Renal cortical epithelial cell (primary cell): ENCODE data around the gene NDNF. TPM values are rescaled to one million over a fixed set of nuclear protein-coding genes. Genes with fewer than 3 reads are reported as not detected.

ENCODE experiments used
- DNase-seq: peaks from one replicate; pipeline ENCODE4 v3.0.0-alpha.2; 2011; ENCODE audit warnings: low read depth
- total RNA-seq: library from RNA; depleted of rRNA; stranded (reverse); fragments of >200 nt; gene quantifications from 2 replicates; pipeline ENCODE4 v1.2.3, GENCODE V29; 2014

NDNF gene
- total RNA-seq, 1 donor from 2014 or later: not detected

- DNase-seq: no peak
Measured at GRCh38 chr4:121014544-121014943, 57.8 kb downstream of the NDNF start.

DNA sequence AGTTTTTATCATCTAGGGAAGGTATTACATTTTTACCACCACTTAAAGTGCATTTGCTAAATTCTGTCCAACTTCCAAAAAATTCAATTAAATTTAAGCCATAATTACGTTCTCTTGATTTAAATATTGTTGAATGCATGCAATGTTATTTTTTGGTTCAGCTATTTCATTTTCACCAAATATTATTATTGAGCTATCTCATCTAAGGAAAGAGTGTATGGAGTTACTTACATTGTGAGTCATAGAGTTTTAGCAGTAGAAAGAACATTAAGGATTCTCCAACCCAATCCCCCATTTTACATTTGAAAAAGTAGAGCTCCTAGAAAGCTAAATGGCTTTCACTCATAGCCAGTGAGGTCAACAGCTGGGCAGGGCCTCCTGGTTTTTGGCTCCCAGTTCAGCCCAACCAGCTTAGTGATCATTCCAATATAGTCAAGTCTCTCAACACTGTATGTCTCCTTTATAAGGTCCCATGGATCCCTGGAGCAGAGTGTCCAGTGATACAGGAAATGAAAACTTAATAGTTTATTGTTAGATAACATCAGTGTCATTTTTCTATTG lies 60.5 kb downstream of the NDNF start:
- no peak for DNase-seq

GRCh38 chr4:121011138-121011537 lies 61.2 kb downstream of the NDNF start:
- DNase-seq: no peak

DNA sequence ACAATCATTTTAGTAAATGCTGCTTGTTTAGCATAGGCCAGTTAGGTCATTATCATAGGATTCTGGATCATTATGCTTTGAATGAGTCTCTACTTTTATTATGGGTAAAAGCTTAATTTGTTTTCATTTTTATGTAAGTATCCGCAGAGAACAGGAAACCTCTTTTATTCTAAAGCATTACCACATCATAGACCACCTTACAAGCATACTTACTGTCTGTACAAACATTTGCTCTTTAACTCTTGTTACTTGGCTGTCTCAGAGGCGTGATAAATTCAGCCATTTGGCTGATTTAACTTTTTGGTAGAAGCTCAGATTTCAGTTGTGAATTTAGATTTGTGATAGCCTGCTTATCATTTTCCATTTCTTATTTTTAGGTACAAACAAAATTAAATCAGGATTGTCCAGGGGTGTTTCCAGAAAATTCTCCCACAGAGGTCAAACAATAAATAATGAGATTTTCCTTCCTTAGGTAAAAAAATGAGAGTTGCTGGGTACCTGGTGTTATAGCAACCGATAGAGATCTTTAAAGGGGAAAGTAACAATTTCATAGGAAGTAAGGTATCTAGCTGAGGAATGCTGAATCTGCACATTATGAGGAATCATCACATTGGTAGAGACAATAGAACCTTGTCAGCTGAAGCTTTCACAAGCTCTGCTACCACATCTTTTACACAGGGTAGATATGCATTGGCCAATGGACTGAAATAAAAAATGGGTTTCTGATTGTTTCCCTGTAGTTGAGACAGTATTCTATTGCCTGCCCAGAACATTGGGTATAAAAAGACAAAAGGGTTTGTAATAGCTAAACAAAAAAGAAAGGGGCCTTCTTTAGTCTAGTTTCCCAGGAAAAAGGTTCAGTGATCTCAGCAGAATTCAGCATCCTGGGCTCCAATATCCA lies 62.5 kb downstream of the NDNF start:
- no peak for DNase-seq

- DNase-seq: no peak
Measured at GRCh38 chr4:121007660-121008059, 64.7 kb downstream of the NDNF start.

GRCh38 chr4:121003863-121004262 lies 68.5 kb downstream of the NDNF start:
- no peak for DNase-seq

DNA sequence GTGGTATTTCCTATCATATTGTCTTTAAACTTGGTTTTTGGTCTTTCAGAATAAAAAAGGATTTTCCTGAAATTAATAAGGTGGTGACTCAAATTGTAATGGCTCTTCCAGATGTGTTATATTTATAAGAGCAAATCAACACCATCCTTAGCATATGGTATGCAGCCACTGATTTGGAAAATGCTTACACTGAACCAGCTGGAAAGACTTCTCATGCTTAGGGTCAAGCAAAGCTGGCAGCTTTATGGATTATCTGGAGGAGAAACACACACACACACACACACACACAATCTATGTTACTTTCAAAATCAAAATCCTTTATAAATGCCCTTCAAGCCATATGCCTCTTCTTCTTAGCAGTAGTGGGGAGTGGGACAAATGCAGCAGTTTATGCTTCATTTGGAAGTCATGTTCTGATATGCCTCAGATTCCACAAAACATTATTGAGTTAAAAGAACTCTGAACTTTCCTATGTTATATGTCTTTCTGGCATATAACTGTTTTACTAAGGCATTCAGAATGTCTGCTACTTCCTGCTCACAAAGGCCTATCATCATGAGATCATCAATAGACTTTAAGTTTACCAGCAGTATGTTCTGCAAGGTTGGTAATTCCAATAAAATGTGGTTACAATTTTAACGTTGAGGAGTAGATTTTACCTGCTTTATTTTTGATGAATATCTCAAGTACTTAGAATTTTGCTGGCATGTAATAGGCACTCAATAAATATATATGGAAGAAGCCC lies 76.9 kb downstream of the NDNF start:
- DNase-seq: no peak

- no peak for DNase-seq
Measured at GRCh38 chr4:120994521-120994920, 77.8 kb downstream of the NDNF start.

DNA sequence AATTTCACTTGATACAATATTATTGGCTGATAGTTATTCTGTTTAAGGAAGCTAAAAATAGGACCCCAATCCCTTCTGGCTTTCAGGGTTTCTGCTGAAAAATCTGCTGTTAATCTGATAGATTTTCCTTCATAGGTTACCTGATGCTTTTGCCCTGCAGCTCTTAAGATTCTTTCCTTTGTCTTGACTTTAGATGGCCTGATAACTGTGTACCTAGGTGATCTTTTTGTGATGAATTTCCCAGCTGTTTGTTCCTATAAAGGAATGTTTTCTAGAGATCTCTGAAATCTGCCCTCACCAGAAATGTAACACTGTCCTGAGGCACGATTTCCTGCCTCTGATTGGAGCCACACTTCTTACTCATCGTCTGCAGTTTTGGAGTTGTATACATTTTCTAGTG lies 80.5 kb downstream of the NDNF start:
- no peak for DNase-seq

- DNase-seq: no peak
Measured at GRCh38 chr4:120990246-120990645, 82.1 kb downstream of the NDNF start.

Other genes with a start within 250 kb of the NDNF start
- 8.9 and 9.8 TPM in 2 replicates for gene PRDM5, start 149.8 kb downstream of the NDNF start, total RNA-seq
- 0.30 and 0.35 TPM in 2 replicates for gene TNIP3, start 91.8 kb upstream of the NDNF start, total RNA-seq